Cardiac septum (tissue), 1 donor: Measurements from ENCODE around the gene SGSH. TPM values are rescaled to one million over a fixed set of nuclear protein-coding genes. Genes with fewer than 3 reads are reported as not detected.
"Not testable (repeated sequence)": the region's sequence is repeated elsewhere in the genome, so short reads cannot be mapped to it uniquely, and the experiment has no call there.

Source experiments
- DNase-seq: peaks from one replicate; pipeline ENCODE4 v3.0.0-alpha.2; 2020; ENCODE audit warnings: low spot score
- intact Hi-C: fragments of 100-400 bp; cut with DNase I; formaldehyde crosslinking; loops from one replicate; pipeline ENCODE4 v1.14.0; 2022
- total RNA-seq: library from RNA; stranded (reverse); fragmentation: NEBNext Ultra II Directional; extraction: Animal tissue kit (Norgen Biotek cat#: 25700); gene quantifications from one replicate; pipeline ENCODE4 v1.2.1, GENCODE V29; 2021
- donor health status: DM: no; HTN: no; CAD: no.

SGSH gene
- total RNA-seq, 1 donor from 2014 or later, result 21.4 TPM

- intact Hi-C loops, result no loop called here
- DNase-seq, result no peak
These were observed 5.3 kb downstream of the SGSH start for GRCh38 chr17:80214878-80215210.

- intact Hi-C loops, result no loop called here
- DNase-seq, result no peak
These were observed 5.9 kb downstream of the SGSH start for GRCh38 chr17:80214012-80214877.

- no peak for DNase-seq
- intact Hi-C loops, result no loop called here
These were observed 6.5 kb downstream of the SGSH start for GRCh38 chr17:80213643-80213975.

- intact Hi-C loops, result no loop called here
- DNase-seq, result no peak
These were observed 7.0 kb downstream of the SGSH start for GRCh38 chr17:80212962-80213642.

- no peak for DNase-seq
- intact Hi-C loops, result no loop called here
These were observed 7.6 kb downstream of the SGSH start for GRCh38 chr17:80212511-80212910.

- intact Hi-C loops, result no loop called here
- DNase-seq, result no peak
These were observed 8.0 kb downstream of the SGSH start for GRCh38 chr17:80212109-80212508.

- intact Hi-C loops, result no loop called here
These were observed 9.6 kb downstream of the SGSH start for GRCh38 chr17:80210348-80211108.

GRCh38 chr17:80209765-80210164, 10.4 kb downstream of the SGSH start:
- intact Hi-C loops, result no loop called here
- no peak for DNase-seq

More at GRCh38 chr17:80210348-80211108, 9.6 kb downstream of the SGSH start:
- no peak for DNase-seq

- DNase-seq, result no peak
These were observed 12.1 kb downstream of the SGSH start for GRCh38 chr17:80208050-80208449.

GRCh38 chr17:80205811-80206210, 14.3 kb downstream of the SGSH start:
- intact Hi-C loops, result no loop called here
- DNase-seq, result no peak

More at GRCh38 chr17:80208050-80208449, 12.1 kb downstream of the SGSH start:
- intact Hi-C loops, result no loop called here

- intact Hi-C loops, result no loop called here
- no peak for DNase-seq
These were observed 15.3 kb downstream of the SGSH start for GRCh38 chr17:80204626-80205468.

GRCh38 chr17:80203471-80203963, 16.6 kb downstream of the SGSH start:
- intact Hi-C loops, result no loop called here
- no peak for DNase-seq

- intact Hi-C loops, result no loop called here
- no peak for DNase-seq
These were observed 17.9 kb downstream of the SGSH start for GRCh38 chr17:80202197-80202596.

GRCh38 chr17:80201446-80201845, 18.7 kb downstream of the SGSH start:
- DNase-seq, result no peak
- intact Hi-C loops, result no loop called here

GRCh38 chr17:80199295-80199694, 20.8 kb downstream of the SGSH start:
- intact Hi-C loops, DNase-seq: not testable (repeated sequence)

GRCh38 chr17:80198144-80198661, 21.9 kb downstream of the SGSH start:
- DNase-seq, result no peak

GRCh38 chr17:80196652-80197051, 23.5 kb downstream of the SGSH start:
- intact Hi-C loops, result no loop called here
- DNase-seq, result no peak

More at GRCh38 chr17:80198144-80198661, 21.9 kb downstream of the SGSH start:
- intact Hi-C loops, result no loop called here

- intact Hi-C loops, result no loop called here
These were observed 24.2 kb downstream of the SGSH start for GRCh38 chr17:80195671-80196529.

More at GRCh38 chr17:80195671-80196529, 24.2 kb downstream of the SGSH start:
- DNase-seq, result no peak
